RWPE2 (cell line): ENCODE measurements around the gene DCBLD1.
A peak's percentile ranks its signal among the peaks of the same experiment; 100 is the strongest.

ENCODE experiments used
- ATAC-seq: fragments of 200-7000 bp; cut with Tn5 transposase; 3 replicates; pipeline ENCODE4 v1.9.1; 2021; ENCODE audit warnings: low read depth
- DNase-seq: peaks from one replicate; pipeline ENCODE4 v3.0.0-alpha.2; 2020; ENCODE audit warnings: low spot score
- H3K27ac ChIP-seq: fragments of 450-650 bp; 2 replicates; pipeline ENCODE4 v1.5.1; 2017; ENCODE audit warnings: mild to moderate bottlenecking; ENCODE audit not compliant: poor library complexity, severe bottlenecking
- H3K27me3 ChIP-seq: fragments of 250-450 bp; sonication (Bioruptor Pico); 2 replicates; pipeline ENCODE4 v1.5.1; 2021; ENCODE audit warnings: mild to moderate bottlenecking, moderate library complexity; ENCODE audit not compliant: insufficient read depth, poor library complexity, severe bottlenecking
- H3K36me3 ChIP-seq: fragments of 250-450 bp; sonication (Bioruptor Pico); 2 replicates; pipeline ENCODE4 v1.5.1; 2020; ENCODE audit warnings: low read depth, mild to moderate bottlenecking, moderate library complexity
- H3K4me1 ChIP-seq: fragments of 250-450 bp; sonication (Bioruptor Pico); 2 replicates; pipeline ENCODE4 v1.5.1; 2021; ENCODE audit warnings: mild to moderate bottlenecking, moderate library complexity; ENCODE audit not compliant: insufficient read depth, poor library complexity, severe bottlenecking
- H3K4me3 ChIP-seq: fragments of 250-450 bp; sonication (Bioruptor Pico); 2 replicates; pipeline ENCODE4 v1.5.1; 2021; ENCODE audit warnings: mild to moderate bottlenecking, moderate library complexity; ENCODE audit not compliant: severe bottlenecking
- H3K9me3 ChIP-seq: fragments of 250-450 bp; sonication (Bioruptor Pico); 2 replicates; pipeline ENCODE4 v1.5.1; 2021; ENCODE audit warnings: mild to moderate bottlenecking, moderate library complexity; ENCODE audit not compliant: severe bottlenecking
- CTCF ChIP-seq: fragments of 450-650 bp; IDR thresholded peaks from one replicate; pipeline ENCODE4 v1.5.1; 2017; ENCODE audit warnings: mild to moderate bottlenecking, moderate library complexity; ENCODE audit not compliant: poor library complexity, severe bottlenecking

DCBLD1 gene

GRCh38 chr6:117446861-117447260, 35.6 kb upstream of the DCBLD1 start:
- TF ChIP-seq CTCF = no peak
- Histone ChIP-seq H3K27me3 (no peaks in the 10 kb centered on the region), H3K36me3 (no peaks in the 10 kb centered on the region), H3K9me3 (no peaks in the 10 kb centered on the region), H3K4me3 (no peak overlapping the region), H3K4me1 (peaks cover 64% of the 10 kb centered on the region), H3K27ac (peak overlapping the region; percentile 100)
- no peak for ATAC-seq
- DNase-seq = no peak

- H3K27me3 ChIP-seq = no peaks in the 10 kb centered on the region
- peak overlapping the region; percentile 100 for H3K27ac ChIP-seq
- DNase-seq = no peak
Measured at GRCh38 chr6:117448011-117448410, 34.5 kb upstream of the DCBLD1 start.

DNA sequence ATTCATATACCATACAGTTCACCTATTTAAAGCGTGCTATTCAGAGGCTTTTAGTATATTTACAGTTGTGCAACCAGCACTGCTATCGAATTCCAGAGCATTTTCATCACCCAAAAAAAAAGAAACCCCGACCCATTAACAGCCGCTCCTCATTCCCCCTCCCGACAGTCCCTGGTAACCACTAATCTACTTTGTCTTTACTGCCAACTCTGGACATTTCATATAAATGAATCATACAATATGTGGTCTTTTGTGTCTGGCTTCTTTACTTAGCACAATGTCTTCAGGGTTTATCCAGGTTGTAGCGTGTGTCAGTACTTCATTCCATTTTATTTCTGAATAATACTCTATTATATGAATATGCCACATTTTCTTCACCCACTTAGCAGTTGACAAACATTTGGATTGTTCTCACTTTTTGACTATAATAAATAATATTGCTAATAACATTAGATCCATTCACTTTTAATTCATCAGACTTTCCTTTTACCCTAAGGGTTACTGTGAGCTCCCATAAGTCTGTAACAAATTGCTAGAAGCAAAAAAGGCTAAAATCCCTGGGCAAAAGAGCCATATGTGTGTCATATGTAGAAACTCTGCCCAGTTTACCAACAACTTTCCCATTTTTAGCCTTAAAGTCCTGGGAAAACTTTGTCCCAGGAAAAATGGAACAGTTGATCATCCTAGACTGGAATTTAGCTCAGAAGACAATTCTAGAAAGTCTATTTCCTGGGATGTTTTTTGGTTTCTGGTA, 33.6 kb upstream of the DCBLD1 start:
- Histone ChIP-seq H3K36me3 (no peaks in the 10 kb centered on the region), H3K9me3 (no peaks in the 10 kb centered on the region), H3K4me3 (no peak overlapping the region), H3K27ac (peak overlapping the region; percentile 100), H3K27me3 (no peaks in the 10 kb centered on the region), H3K4me1 (peaks cover 48% of the 10 kb centered on the region)
- DNase-seq (peak; percentile 83), ATAC-seq (peak; percentile 88)
- TF ChIP-seq CTCF = no peak

More at GRCh38 chr6:117448011-117448410, 34.5 kb upstream of the DCBLD1 start:
- H3K36me3 ChIP-seq = no peaks in the 10 kb centered on the region
- TF ChIP-seq CTCF = no peak
- ATAC-seq = 0 out of 3 replicates have a peak, but pooled peaks have one; percentile 1
- no peaks in the 10 kb centered on the region for H3K9me3 ChIP-seq
- H3K4me3 ChIP-seq = no peak overlapping the region
- H3K4me1 ChIP-seq = peaks cover 53% of the 10 kb centered on the region

DNA sequence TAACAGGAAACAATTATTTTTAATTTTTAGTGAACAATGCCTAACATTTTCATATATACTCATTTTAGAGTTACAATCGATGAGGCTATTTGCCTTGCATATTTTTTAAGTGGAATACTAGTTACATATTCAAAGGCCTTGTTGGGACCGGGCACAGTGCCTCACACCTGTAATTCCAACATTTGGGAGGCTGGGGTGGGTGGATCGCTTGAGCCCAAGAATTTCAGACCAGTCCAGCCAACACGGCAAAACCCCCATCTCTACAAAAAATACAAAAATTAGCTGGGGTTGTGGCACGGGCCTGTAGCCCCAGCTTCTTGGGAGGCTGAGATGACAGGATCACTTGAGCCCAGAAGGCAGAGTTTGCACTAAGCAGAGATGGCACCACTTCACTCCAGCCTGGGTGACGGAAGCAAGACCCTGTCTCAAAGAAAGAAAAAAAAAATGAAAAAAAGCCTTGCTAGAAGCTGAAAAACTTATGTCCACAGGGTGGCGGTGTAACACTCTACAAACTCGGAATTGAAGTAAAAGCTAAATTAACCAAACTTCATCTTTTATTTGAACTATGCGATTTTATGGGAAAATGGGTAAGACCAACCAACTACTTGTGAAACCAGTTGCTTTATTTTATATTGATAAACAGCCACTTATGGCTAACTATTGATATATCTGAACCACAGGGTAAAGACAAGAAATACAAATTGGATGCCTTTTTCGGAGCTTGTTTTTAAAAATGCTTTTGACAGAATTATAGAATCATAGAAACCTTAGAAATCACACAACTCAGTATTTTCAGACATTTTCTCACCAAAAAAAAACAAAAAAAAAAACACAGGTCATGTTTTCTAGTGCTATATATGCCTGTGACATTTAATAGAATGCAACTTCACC, 32.7 kb upstream of the DCBLD1 start:
- DNase-seq (no peak), ATAC-seq (no peak)
- H3K4me3 ChIP-seq = no peak overlapping the region
- peak overlapping the region; percentile 100 for H3K27ac ChIP-seq
- H3K4me1 ChIP-seq = peaks cover 40% of the 10 kb centered on the region
- H3K36me3 ChIP-seq = no peaks in the 10 kb centered on the region
- no peaks in the 10 kb centered on the region for H3K9me3 ChIP-seq
- TF ChIP-seq CTCF = peak; percentile 91
- no peaks in the 10 kb centered on the region for H3K27me3 ChIP-seq
